Measurements from ENCODE around the gene MAN1C1. TPM values are rescaled to one million over a fixed set of nuclear protein-coding genes. Genes with fewer than 3 reads are reported as not detected.

Gene MAN1C1
- total RNA-seq, result 10 to 100 TPM; 22.3 to 24.1 TPM

DNA sequence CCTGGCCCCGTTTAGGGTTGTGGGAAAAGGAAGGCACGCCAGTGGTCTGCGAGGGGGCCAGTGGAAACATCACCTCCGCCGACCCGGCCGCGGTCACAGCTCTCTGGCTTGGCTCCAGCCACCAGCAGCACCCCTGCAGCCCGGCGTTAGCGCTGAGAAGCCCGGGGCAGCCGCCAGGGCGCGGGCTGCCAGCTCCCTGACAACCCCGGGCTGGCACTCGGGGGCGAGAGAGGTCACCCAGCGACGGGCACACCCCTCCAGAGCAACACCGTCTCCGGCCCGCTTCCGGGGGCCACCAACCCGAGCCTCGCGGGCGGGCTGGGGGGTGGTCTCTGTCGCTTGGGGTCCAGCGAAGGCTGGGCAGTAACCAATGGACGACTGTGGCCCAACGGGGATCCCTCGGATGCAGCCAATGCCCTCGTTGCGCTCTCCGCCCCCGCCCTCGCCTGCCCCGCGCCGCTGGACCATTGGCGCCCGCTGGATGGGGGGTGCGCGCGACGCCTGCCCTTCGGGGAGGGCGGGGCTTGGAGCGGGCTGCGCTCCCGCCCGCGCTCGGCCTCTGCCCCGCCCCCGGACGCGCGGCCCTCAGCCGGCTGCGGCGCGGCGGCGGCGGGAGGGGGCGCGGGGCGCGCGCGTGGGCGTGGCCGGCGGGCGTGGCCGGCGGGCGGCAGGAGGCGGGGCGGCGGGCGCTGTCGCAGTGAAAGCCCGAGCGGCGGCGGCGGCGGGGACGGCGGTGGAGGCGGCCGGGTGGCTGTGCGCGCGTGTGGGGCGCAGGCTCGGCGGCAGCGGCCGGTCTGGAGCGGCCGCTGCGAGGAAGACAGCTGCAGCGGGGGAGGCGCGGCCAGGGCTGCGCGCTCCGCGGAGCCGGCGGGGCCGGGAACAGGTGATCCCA is at the start of gene MAN1C1:
Gene MAN1C1 (plus strand): TSS at position 697 of the 892 bp plus-strand sequence. CDS start 1,007 bp downstream, outside the sequence.
- H3K27me3 Mint-ChIP-seq, result peaks cover 51% of the 10 kb centered on the region
- ChIA-PET CTCF (interaction anchor here (1.1 to 2.0 kb wide), 3 partner anchors 15 to 60 kb away, joined by 4 to 7 read pairs (median 4); no protein-coding TSS in a partner anchor), POLR2A (interaction anchor here (1.2 to 3.3 kb wide), 2 partner anchors 26 to 60 kb away, joined by 4 to 12 read pairs; no protein-coding TSS in a partner anchor)
- no peak within 1 kb of the TSS for H3K27ac Mint-ChIP-seq
- no peaks in the 10 kb centered on the region for H3K9me3 Mint-ChIP-seq
- H3K4me1 Mint-ChIP-seq, result peaks cover 52% of the 10 kb centered on the region
- DNase-seq, result peak; percentile 82
- H3K4me3 Mint-ChIP-seq, result peak within 1 kb of the TSS; percentile 65
- peaks cover 10% of the 10 kb centered on the region for H3K36me3 Mint-ChIP-seq (ENCODE audit: low read depth)

GRCh38 chr1:25567710-25568089 is 48.9 kb upstream of the MAN1C1 start:
- Mint-ChIP-seq H3K27ac (no peak overlapping the region), H3K4me1 (peaks cover 35% of the 10 kb centered on the region)
- POLR2A ChIA-PET, result interaction anchor here (1.0 kb wide), 1 partner anchor 127 kb away, joined by 3 read pairs; no protein-coding TSS in a partner anchor

DNA sequence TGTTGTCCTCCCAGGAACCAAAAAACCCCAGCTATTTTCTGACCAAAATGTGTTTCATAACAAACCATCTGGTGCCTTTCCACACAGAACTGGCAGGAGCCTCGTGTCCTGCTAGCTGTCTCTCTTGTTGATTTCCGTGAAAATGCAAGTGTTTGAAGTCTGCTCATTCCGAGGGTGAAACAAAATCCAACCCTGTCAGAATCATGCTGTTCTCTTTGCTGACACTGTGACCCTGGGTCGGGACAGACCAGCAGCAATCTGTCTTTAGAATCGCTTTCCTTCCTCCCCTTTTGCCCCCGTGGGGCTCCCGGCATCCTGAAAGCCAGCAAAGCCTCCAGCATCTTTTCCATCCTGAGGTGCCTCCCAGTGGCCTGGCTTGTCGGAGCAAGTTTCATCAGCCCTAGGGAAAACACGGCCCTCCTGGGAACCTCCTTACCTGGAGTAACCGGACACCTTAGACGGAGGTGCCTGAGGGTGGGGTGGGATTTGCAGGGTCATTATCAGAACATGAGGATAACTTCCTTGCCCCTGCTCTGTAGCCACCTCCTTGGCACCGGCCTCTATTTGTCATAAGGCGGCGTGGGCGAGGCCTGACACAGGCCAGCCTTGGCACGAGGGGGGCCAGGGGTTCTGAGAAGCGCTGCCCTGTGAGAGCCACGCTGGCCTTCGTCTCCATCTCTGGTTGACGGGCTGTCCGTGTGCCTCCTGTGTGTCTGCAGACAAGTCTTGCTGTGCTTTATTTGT is 48.3 kb upstream of the MAN1C1 start:
- peaks cover 29% of the 10 kb centered on the region for H3K4me1 Mint-ChIP-seq
- no peak for DNase-seq
- POLR2A ChIA-PET, result interaction anchor here (1.0 kb wide), 1 partner anchor 126 kb away, joined by 3 read pairs; no protein-coding TSS in a partner anchor
- H3K27ac Mint-ChIP-seq, result no peak overlapping the region
- CTCF ChIA-PET, result interaction anchor here (0.8 kb wide), 1 partner anchor 48 kb away, joined by 3 read pairs; no protein-coding TSS in a partner anchor
- H3K27me3 Mint-ChIP-seq, result no peaks in the 10 kb centered on the region
- H3K4me3 Mint-ChIP-seq, result no peak overlapping the region
- peaks cover 18% of the 10 kb centered on the region for H3K36me3 Mint-ChIP-seq (ENCODE audit: low read depth)
- no peaks in the 10 kb centered on the region for H3K9me3 Mint-ChIP-seq

More at GRCh38 chr1:25567710-25568089, 48.9 kb upstream of the MAN1C1 start:
- CTCF ChIA-PET, result interaction anchor here (0.8 kb wide), 1 partner anchor 47 kb away, joined by 3 read pairs; no protein-coding TSS in a partner anchor
- no peak for DNase-seq
- Mint-ChIP-seq H3K36me3 (ENCODE audit: low read depth) (peaks cover 24% of the 10 kb centered on the region), H3K9me3 (no peaks in the 10 kb centered on the region), H3K4me3 (no peak overlapping the region), H3K27me3 (no peaks in the 10 kb centered on the region)

DNA sequence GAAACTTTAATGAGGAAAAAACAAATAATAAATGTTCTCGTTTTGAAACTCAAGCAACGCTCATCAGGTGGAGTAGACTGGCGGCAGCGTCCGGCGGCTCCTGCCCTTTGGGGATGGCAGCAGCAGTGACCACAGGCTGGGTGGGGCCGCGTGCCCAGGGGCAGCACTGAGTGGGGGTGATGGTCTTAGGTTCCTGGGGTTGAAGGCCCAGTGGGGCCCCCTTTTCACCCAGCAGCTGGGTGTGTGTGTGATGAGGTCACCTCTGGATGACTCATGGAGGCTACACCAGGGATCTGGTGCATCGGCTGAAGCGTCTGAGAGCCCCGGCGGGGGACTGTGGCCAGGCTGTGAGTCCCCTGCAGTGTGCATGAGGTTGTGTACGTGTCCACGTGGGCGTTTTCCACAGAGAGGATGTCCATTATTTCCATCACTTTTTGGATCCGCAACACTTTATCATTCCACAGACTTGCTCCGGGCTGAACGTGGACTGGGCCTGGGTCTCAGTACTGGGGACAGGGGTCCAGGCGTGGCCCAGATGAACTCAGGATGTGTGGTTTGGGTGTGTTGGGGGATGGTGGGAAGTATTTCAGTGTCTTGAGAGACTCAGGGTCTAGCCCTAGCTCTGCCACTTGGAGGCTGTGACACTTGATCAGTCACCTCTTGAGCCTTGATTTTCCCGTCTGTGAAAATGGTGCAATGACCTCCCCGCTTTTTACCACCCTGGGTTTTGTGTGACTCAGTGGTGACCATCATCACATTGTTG is 47.6 kb upstream of the MAN1C1 start:
- ChIA-PET CTCF (no interaction called here), POLR2A (no interaction called here)
- Mint-ChIP-seq H3K27me3 (no peaks in the 10 kb centered on the region), H3K27ac (no peak overlapping the region), H3K4me3 (no peak overlapping the region), H3K36me3 (ENCODE audit: low read depth) (peaks cover 17% of the 10 kb centered on the region), H3K9me3 (no peaks in the 10 kb centered on the region), H3K4me1 (peaks cover 27% of the 10 kb centered on the region)
- DNase-seq, result no peak

DNA sequence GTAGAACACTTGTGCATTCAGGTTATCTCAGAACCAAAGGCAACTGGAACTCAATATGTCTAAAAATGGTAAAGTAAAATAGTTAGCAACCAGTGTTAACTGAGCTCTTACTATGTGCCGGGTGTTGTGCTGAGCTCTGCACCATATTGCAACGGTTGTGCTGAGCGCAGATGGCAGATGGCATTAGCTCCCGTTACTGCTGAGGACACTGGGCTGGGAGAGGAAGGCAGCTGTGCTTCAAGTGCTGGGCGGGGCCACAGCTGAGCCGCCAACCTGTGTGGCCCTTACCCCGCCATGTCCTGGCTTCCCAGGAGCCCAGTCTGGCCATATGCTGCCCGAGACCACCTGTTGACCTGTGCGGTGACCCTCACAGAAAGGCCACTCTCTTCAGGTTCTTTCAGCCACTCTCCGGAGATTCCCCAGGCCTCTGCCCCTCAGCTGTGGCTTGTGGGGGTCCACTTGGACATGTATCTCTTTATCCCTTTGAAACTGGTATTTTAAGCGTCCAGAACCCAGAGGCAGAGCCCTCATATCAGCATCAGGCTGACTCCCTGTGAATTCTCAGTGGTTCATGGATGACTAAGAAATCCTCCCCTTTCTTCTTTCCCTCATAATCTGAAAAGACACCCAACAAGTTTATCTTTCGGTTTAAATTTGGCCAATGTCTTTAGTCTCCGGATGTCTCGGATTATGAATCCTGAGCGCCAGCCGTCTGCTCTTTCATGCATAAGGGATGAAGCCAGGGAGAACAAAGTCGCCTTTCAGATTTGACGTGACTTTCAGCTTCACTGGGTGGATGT is 46.8 kb upstream of the MAN1C1 start:
- H3K27ac Mint-ChIP-seq, result no peak overlapping the region
- H3K27me3 Mint-ChIP-seq, result no peaks in the 10 kb centered on the region
- peaks cover 9% of the 10 kb centered on the region for H3K36me3 Mint-ChIP-seq (ENCODE audit: low read depth)
- no peak overlapping the region for H3K4me3 Mint-ChIP-seq
- POLR2A ChIA-PET, result no interaction called here
- no peak for DNase-seq
- CTCF ChIA-PET, result no interaction called here
- peaks cover 20% of the 10 kb centered on the region for H3K4me1 Mint-ChIP-seq
- H3K9me3 Mint-ChIP-seq, result no peaks in the 10 kb centered on the region

GRCh38 chr1:25570798-25571521 is 45.6 kb upstream of the MAN1C1 start:
- H3K9me3 Mint-ChIP-seq, result no peaks in the 10 kb centered on the region
- H3K4me1 Mint-ChIP-seq, result peaks cover 11% of the 10 kb centered on the region
- CTCF ChIA-PET, result interaction anchor here (0.8 to 3.4 kb wide), 2 partner anchors 22 to 85 kb away, joined by 4 to 13 read pairs; no protein-coding TSS in a partner anchor
- H3K27me3 Mint-ChIP-seq, result no peaks in the 10 kb centered on the region
- no peak for DNase-seq
- no peak overlapping the region for H3K4me3 Mint-ChIP-seq
- peaks cover under 1% of the 10 kb centered on the region for H3K36me3 Mint-ChIP-seq (ENCODE audit: low read depth)
- no peak overlapping the region for H3K27ac Mint-ChIP-seq
- POLR2A ChIA-PET, result interaction anchor here (1.6 kb wide), 1 partner anchor 8 kb away, joined by 6 read pairs; no protein-coding TSS in a partner anchor

- H3K36me3 Mint-ChIP-seq (ENCODE audit: low read depth), result no peaks in the 10 kb centered on the region
- H3K27me3 Mint-ChIP-seq, result no peaks in the 10 kb centered on the region
- H3K4me1 Mint-ChIP-seq, result peaks cover 8% of the 10 kb centered on the region
- H3K9me3 Mint-ChIP-seq, result no peaks in the 10 kb centered on the region
- no peak overlapping the region for H3K27ac Mint-ChIP-seq
- ChIA-PET POLR2A (interaction anchor here (0.9 to 1.6 kb wide), 5 partner anchors 9 to 248 kb away, joined by 3 to 6 read pairs (median 4); partner anchors contain the start of genes LDLRAP1 and MTFR1L), CTCF (interaction anchor here (1.3 to 3.4 kb wide), 3 partner anchors 11 to 53 kb away, joined by 3 to 13 read pairs (median 7); no protein-coding TSS in a partner anchor)
- DNase-seq, result no peak
- no peak overlapping the region for H3K4me3 Mint-ChIP-seq
These were observed 45.0 kb upstream of the MAN1C1 start for GRCh38 chr1:25571522-25571970.

- no peaks in the 10 kb centered on the region for H3K27me3 Mint-ChIP-seq
These were observed 44.5 kb upstream of the MAN1C1 start for GRCh38 chr1:25572107-25572506.

DNA sequence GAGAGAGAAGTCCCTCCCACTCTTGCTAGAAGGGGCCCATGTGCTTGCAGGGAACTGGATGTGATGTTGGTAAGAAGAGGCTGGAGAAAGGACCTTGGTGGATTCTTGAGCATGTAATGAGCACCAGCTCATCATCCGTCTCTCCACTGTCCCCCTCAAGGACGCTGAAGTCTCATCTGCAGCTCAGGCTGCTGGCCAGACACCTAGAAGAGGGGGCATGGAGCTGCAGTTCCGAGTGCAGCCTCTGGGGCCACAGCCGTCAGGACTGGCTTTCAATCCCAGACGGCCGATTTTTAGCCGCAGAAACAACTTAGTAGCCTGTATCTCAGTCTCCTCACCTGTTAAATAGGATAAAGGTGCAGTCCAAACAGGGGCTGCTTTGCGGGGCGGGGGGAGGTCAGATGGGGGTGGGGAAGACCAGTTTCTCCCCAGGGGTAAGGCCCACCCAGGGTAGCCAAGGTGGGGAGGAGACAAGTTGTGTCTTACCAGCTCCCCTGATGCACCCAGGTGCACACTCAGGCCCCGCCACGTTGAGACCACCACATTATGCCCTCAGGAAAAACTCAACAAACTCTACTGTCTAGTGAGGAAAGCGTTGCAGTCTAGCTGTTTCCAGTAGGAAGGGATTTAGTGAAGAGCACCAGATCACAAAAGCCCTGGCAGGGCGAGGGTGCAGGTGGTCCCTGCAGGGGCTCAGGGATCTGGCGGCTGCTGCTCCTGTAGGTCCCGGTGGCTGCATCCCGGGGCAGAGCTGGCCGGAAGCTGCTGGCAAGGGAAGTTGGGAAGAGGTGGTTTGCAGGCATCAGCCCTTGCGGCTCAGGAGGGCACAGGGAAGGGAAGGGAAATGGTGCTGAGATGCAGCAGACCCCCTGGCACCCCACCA is 43.6 kb upstream of the MAN1C1 start:
- Mint-ChIP-seq H3K27me3 (peaks cover 1% of the 10 kb centered on the region), H3K9me3 (no peaks in the 10 kb centered on the region), H3K4me3 (no peak overlapping the region), H3K36me3 (ENCODE audit: low read depth) (no peaks in the 10 kb centered on the region), H3K27ac (no peak overlapping the region), H3K4me1 (peaks cover 5% of the 10 kb centered on the region)
- peak; percentile 51 for DNase-seq
- CTCF ChIA-PET, result interaction anchor here (0.7 to 3.4 kb wide), 12 partner anchors 9 to 225 kb away, joined by 3 to 13 read pairs (median 4); no protein-coding TSS in a partner anchor
- POLR2A ChIA-PET, result interaction anchor here (0.9 to 1.7 kb wide), 7 partner anchors 8 to 247 kb away, joined by 3 to 4 read pairs (median 4); partner anchors contain the start of genes LDLRAP1 and MTFR1L

More at GRCh38 chr1:25572107-25572506, 44.5 kb upstream of the MAN1C1 start:
- ChIA-PET POLR2A (interaction anchor here (0.9 to 1.6 kb wide), 6 partner anchors 9 to 248 kb away, joined by 3 to 6 read pairs (median 4); partner anchors contain the start of genes LDLRAP1 and MTFR1L), CTCF (interaction anchor here (0.7 to 3.4 kb wide), 12 partner anchors 10 to 226 kb away, joined by 3 to 13 read pairs (median 4); no protein-coding TSS in a partner anchor)
- Mint-ChIP-seq H3K27ac (no peak overlapping the region), H3K4me3 (no peak overlapping the region), H3K4me1 (peaks cover 8% of the 10 kb centered on the region), H3K9me3 (no peaks in the 10 kb centered on the region), H3K36me3 (ENCODE audit: low read depth) (no peaks in the 10 kb centered on the region)
- no peak for DNase-seq

DNA sequence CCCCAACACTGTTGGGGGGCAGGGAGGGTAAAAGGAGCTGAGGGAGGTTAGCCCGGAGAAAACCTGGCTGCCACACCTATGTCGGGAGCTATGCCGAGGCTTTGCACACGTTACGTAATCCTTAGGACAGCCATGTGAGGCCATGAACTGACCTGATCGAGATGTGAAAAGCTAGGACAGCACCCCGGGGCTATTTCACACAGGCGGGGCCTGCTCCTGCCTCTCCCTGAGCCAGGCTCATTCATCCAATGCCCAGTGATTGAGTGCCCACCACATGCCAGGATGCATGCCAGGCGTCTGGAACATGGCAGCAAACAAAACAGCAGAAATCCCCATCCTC is 43.0 kb upstream of the MAN1C1 start:
- Mint-ChIP-seq H3K36me3 (ENCODE audit: low read depth) (no peaks in the 10 kb centered on the region), H3K4me3 (no peak overlapping the region), H3K9me3 (no peaks in the 10 kb centered on the region), H3K4me1 (peaks cover 3% of the 10 kb centered on the region), H3K27ac (no peak overlapping the region), H3K27me3 (peaks cover 5% of the 10 kb centered on the region)
- ChIA-PET POLR2A (interaction anchor here (1.0 to 1.7 kb wide), 2 partner anchors 8 to 24 kb away, joined by 3 to 4 read pairs; no protein-coding TSS in a partner anchor), CTCF (interaction anchor here (1.4 to 3.4 kb wide), 4 partner anchors 18 to 225 kb away, joined by 4 to 13 read pairs (median 8); no protein-coding TSS in a partner anchor)
- no peak for DNase-seq

Measured in activated CD4-positive, alpha-beta memory T cell treated with anti-CD3 and anti-CD28 coated beads, Interleukin-2, amount 10 ng/mL, durations not matched to agents 7 days and 5 days (primary cell).